H9 (cell line): ENCODE data around the gene B4GALNT1. TPM values are rescaled to one million over a fixed set of nuclear protein-coding genes. Genes with fewer than 3 reads are reported as not detected.

ENCODE experiments used
- DNase-seq: peaks from one replicate; pipeline ENCODE4 v3.0.0-alpha.2; 2017
- H2AFZ ChIP-seq: one replicate; pipeline ENCODE4 v1.6.1; 2013; ENCODE audit warnings: mild to moderate bottlenecking, low read length, control low read depth, moderate library complexity
- H2AK5ac ChIP-seq: 2 replicates; pipeline ENCODE4 v1.6.1; 2013; ENCODE audit warnings: low read length, control low read depth, mixed read lengths; ENCODE audit not compliant: insufficient read length
- H2BK120ac ChIP-seq: one replicate; pipeline ENCODE4 v1.6.1; 2013; ENCODE audit warnings: low read depth, mild to moderate bottlenecking, low read length, control low read depth, inconsistent platforms; ENCODE audit not compliant: poor library complexity, severe bottlenecking
- H2BK12ac ChIP-seq: 2 replicates; pipeline ENCODE4 v1.6.1; 2013; ENCODE audit warnings: low read length, control low read depth, mixed read lengths, low read depth; ENCODE audit not compliant: insufficient read length
- H2BK15ac ChIP-seq: 2 replicates; pipeline ENCODE4 v1.6.1; 2013; ENCODE audit warnings: low read depth, low read length, control low read depth
- H2BK20ac ChIP-seq: one replicate; pipeline ENCODE4 v1.6.1; 2013; ENCODE audit warnings: low read depth, mild to moderate bottlenecking, low read length, control low read depth, inconsistent platforms; ENCODE audit not compliant: poor library complexity, severe bottlenecking
- H2BK5ac ChIP-seq: 2 replicates; pipeline ENCODE4 v1.6.1; 2013; ENCODE audit warnings: low read length, control low read depth, mixed read lengths; ENCODE audit not compliant: insufficient read length
- H3K14ac ChIP-seq: 2 replicates; pipeline ENCODE4 v1.6.1; 2013; ENCODE audit warnings: low read length, control low read depth; ENCODE audit not compliant: insufficient read depth
- H3K18ac ChIP-seq: 2 replicates; pipeline ENCODE4 v1.6.1; 2013; ENCODE audit warnings: low read depth, mild to moderate bottlenecking, mixed read lengths, low read length, control low read depth; ENCODE audit not compliant: insufficient read length
- H3K23ac ChIP-seq: 2 replicates; pipeline ENCODE4 v1.6.1; 2013; ENCODE audit warnings: low read length, control low read depth, mixed read lengths, low read depth; ENCODE audit not compliant: insufficient read length
- H3K23me2 ChIP-seq: 2 replicates; pipeline ENCODE4 v1.6.1; 2013; ENCODE audit warnings: low read depth, mild to moderate bottlenecking, mixed read lengths, low read length, control low read depth; ENCODE audit not compliant: insufficient read length, poor library complexity, severe bottlenecking
- H3K27ac ChIP-seq: 2 replicates; pipeline ENCODE4 v1.5.1; 2013; ENCODE audit warnings: low read length, control low read depth, mixed read lengths, low read depth; ENCODE audit not compliant: insufficient read length
- H3K27me3 ChIP-seq: 2 replicates; pipeline ENCODE4 v1.6.1; 2013; ENCODE audit warnings: low read length, control low read depth, inconsistent platforms; ENCODE audit not compliant: insufficient read depth
- H3K4ac ChIP-seq: 2 replicates; pipeline ENCODE4 v1.6.1; 2013; ENCODE audit warnings: low read depth, mild to moderate bottlenecking, control low read depth, inconsistent platforms, low read length, moderate library complexity
- H3K4me1 ChIP-seq: 2 replicates; pipeline ENCODE4 v1.6.1; 2013; ENCODE audit warnings: low read length, control low read depth, inconsistent platforms; ENCODE audit not compliant: insufficient read depth
- H3K4me2 ChIP-seq: 2 replicates; pipeline ENCODE4 v1.6.1; 2013; ENCODE audit warnings: low read length, control low read depth, mixed read lengths; ENCODE audit not compliant: insufficient read length, insufficient read depth
- H3K56ac ChIP-seq: 2 replicates; pipeline ENCODE4 v1.6.1; 2013; ENCODE audit warnings: low read depth, mild to moderate bottlenecking, mixed read lengths, low read length, control low read depth; ENCODE audit not compliant: insufficient read length
- H3K79me1 ChIP-seq: 2 replicates; pipeline ENCODE4 v1.6.1; 2013; ENCODE audit warnings: low read depth, mild to moderate bottlenecking, moderate library complexity, low read length, control low read depth, inconsistent platforms; ENCODE audit not compliant: insufficient read depth, poor library complexity, severe bottlenecking
- H3K79me2 ChIP-seq: 2 replicates; pipeline ENCODE4 v1.6.1; 2013; ENCODE audit warnings: low read length, control low read depth, inconsistent platforms; ENCODE audit not compliant: insufficient read depth
- H3K9ac ChIP-seq: 2 replicates; pipeline ENCODE4 v1.6.1; 2013; ENCODE audit warnings: low read length, control low read depth, mixed read lengths; ENCODE audit not compliant: insufficient read length; ENCODE audit errors: extremely low read depth
- H3K9me3 ChIP-seq: one replicate; pipeline ENCODE4 v1.6.1; 2013; ENCODE audit warnings: low read depth, low read length, inconsistent platforms; ENCODE audit not compliant: control insufficient read depth
- H3T11ph ChIP-seq: one replicate; pipeline ENCODE4 v1.6.1; 2013; ENCODE audit warnings: mild to moderate bottlenecking, low read length, control low read depth, inconsistent platforms
- H4K20me1 ChIP-seq: one replicate; pipeline ENCODE4 v1.6.1; 2013; ENCODE audit not compliant: control insufficient read depth, insufficient read length, insufficient read depth
- H4K5ac ChIP-seq: 2 replicates; pipeline ENCODE4 v1.6.1; 2013; ENCODE audit warnings: low read depth, mild to moderate bottlenecking, mixed read lengths, low read length, control low read depth; ENCODE audit not compliant: insufficient read length
- H4K8ac ChIP-seq: replicated peaks from 2 replicates; pipeline ENCODE4 v1.6.1; 2013; ENCODE audit warnings: low read length, control low read depth, mixed read lengths, low read depth; ENCODE audit not compliant: insufficient read length
- H4K91ac ChIP-seq: 2 replicates; pipeline ENCODE4 v1.6.1; 2013; ENCODE audit warnings: low read depth, mild to moderate bottlenecking, moderate library complexity, mixed read lengths, low read length, control low read depth; ENCODE audit not compliant: insufficient read length
- H3K27ac Mint-ChIP-seq, 3 experiments: 2 replicates in 2 of 3; 3 replicates in 1 of 3; pipeline ENCODE4 v1.8.0; 2020 to 2021; ENCODE audit warnings: mixed read lengths in 3 of 3, mild to moderate bottlenecking in 1 of 3, moderate library complexity in 1 of 3
- H3K27me3 Mint-ChIP-seq: 2 replicates; pipeline ENCODE4 v1.8.0; 2021; ENCODE audit warnings: low read depth, mild to moderate bottlenecking, moderate library complexity, mixed read lengths
- H3K36me3 Mint-ChIP-seq, 3 experiments: 2 replicates in 2 of 3; 3 replicates in 1 of 3; pipeline ENCODE4 v1.8.0; 2020 to 2021; ENCODE audit warnings: low read depth in 3 of 3, mixed read lengths in 3 of 3; ENCODE audit not compliant: insufficient read depth in 1 of 3
- H3K4me1 Mint-ChIP-seq, 2 experiments: 2 replicates each; pipeline ENCODE4 v1.8.0; 2020; ENCODE audit warnings: mixed read lengths in 2 of 2
- H3K4me3 Mint-ChIP-seq, 2 experiments: 2 replicates in 1 of 2; 3 replicates in 1 of 2; pipeline ENCODE4 v1.8.0; 2020 to 2021; ENCODE audit warnings: mild to moderate bottlenecking in 2 of 2, mixed read lengths in 2 of 2, moderate library complexity in 1 of 2
- H3K9me3 Mint-ChIP-seq, 2 experiments: 2 replicates in 1 of 2; 3 replicates in 1 of 2; pipeline ENCODE4 v1.8.0; 2020; ENCODE audit warnings: mild to moderate bottlenecking in 2 of 2, mixed read lengths in 2 of 2, moderate library complexity in 1 of 2
- CTCF ChIP-seq: fragments of 200-600 bp; sonication (generic); conservative IDR thresholded peaks from 3 replicates; pipeline ENCODE4 v1.8.0; 2021; ENCODE audit warnings: antibody characterized with exemption, mild to moderate bottlenecking
- WGBS: extraction: QIAGEN DNeasy Blood & Tissue Kit; methylation state at CpG from one replicate; pipeline ENCODE4 v1.1.7; 2013; ENCODE audit warnings: missing lambda C conversion rate, low lambda C conversion rate, mixed read lengths; ENCODE audit not compliant: insufficient read length; ENCODE audit errors: extremely low coverage; 5-methylcytosine and 5-hydroxymethylcytosine counted together
- total RNA-seq: library from RNA; stranded (reverse); gene quantifications from 2 replicates; pipeline ENCODE4 v1.2.1, GENCODE V29; 2021

The B4GALNT1 gene
- total RNA-seq, 1 experiment from 2014 or later: 2.3 TPM

GRCh38 chr12:57584050-57584449, 49.0 kb downstream of the B4GALNT1 start:
- no peaks in the 10 kb centered on the region for H3K27me3 ChIP-seq
- no peaks in the 10 kb centered on the region for H3K9me3 Mint-ChIP-seq
- no peak overlapping the region for H3K18ac ChIP-seq
- no peak overlapping the region for H2BK20ac ChIP-seq
- no peak overlapping the region for H3K27ac Mint-ChIP-seq
- H3K27ac ChIP-seq: no peak overlapping the region
- no peaks in the 10 kb centered on the region for H4K20me1 ChIP-seq
- H2BK5ac ChIP-seq: no peak overlapping the region
- no peaks in the 10 kb centered on the region for H3K9me3 ChIP-seq
- no peaks in the 10 kb centered on the region for H3K27me3 Mint-ChIP-seq
- H3K14ac ChIP-seq: no peak overlapping the region
- no CpG with 5 or more reads among the region's 2 CpGs for WGBS
- H4K91ac ChIP-seq: no peak overlapping the region
- TF ChIP-seq CTCF: no peak
- no peak overlapping the region for H3K56ac ChIP-seq
- no peak overlapping the region for H2BK120ac ChIP-seq
- no peak overlapping the region for H2AFZ ChIP-seq
- no peak for DNase-seq
- no peak overlapping the region for H4K5ac ChIP-seq
- H3K4ac ChIP-seq: no peak overlapping the region
- H4K8ac ChIP-seq: no peak overlapping the region
- no peaks in the 10 kb centered on the region for H3K4me1 ChIP-seq
- H3K36me3 Mint-ChIP-seq: peaks cover 16 to 45% (median 34%) of the 10 kb centered on the region in 3 experiments
- H2AK5ac ChIP-seq: no peak overlapping the region
- no peak overlapping the region for H2BK15ac ChIP-seq
- no peak overlapping the region for H3K9ac ChIP-seq
- H2BK12ac ChIP-seq: no peak overlapping the region
- H3K23ac ChIP-seq: no peak overlapping the region
- peak overlapping the region in 1 of 2 experiments; percentile 1; a peak in 1 of 5 replicates for H3K4me3 Mint-ChIP-seq
- peaks cover 0 to 2% of the 10 kb centered on the region in 2 experiments; a peak in 1 of 4 replicates for H3K4me1 Mint-ChIP-seq
- no peaks in the 10 kb centered on the region for H3K79me1 ChIP-seq
- H3K79me2 ChIP-seq: no peaks in the 10 kb centered on the region
- no peak overlapping the region for H3T11ph ChIP-seq
- no peaks in the 10 kb centered on the region for H3K23me2 ChIP-seq
- H3K4me2 ChIP-seq: no peak overlapping the region
